Right ventricle myocardium inferior (tissue), 1 donor: ENCODE results near the gene FBLN5. TPM values are rescaled to one million over a fixed set of nuclear protein-coding genes. Genes with fewer than 3 reads are reported as not detected.

Experiments used
- ATAC-seq: fragments of 200-7000 bp; cut with Tn5 transposase; one replicate; pipeline ENCODE4 v1.9.1; 2020; ENCODE audit warnings: mild to moderate bottlenecking, moderate library complexity
- DNase-seq: peaks from one replicate; pipeline ENCODE4 v3.0.0; 2021; ENCODE audit errors: missing footprints
- intact Hi-C: fragments of 100-400 bp; cut with DNase I; formaldehyde crosslinking; loops from one replicate; pipeline ENCODE4 v1.11.0; 2022
- long read RNA-seq: library from polyadenylated mRNA; unstranded; transcript quantifications from one replicate; pipeline ENCODE4 v2.0.0, GENCODE V29; 2021
- total RNA-seq: library from RNA; stranded (reverse); fragmentation: NEBNext Ultra II Directional; extraction: Animal tissue kit (Norgen Biotek cat#: 25700); gene quantifications from one replicate; pipeline ENCODE4 v1.2.1, GENCODE V29; 2021
- donor health status: DM: no; HTN: yes; CAD: no; lungs with severe emphysema.

The FBLN5 gene, protein sequence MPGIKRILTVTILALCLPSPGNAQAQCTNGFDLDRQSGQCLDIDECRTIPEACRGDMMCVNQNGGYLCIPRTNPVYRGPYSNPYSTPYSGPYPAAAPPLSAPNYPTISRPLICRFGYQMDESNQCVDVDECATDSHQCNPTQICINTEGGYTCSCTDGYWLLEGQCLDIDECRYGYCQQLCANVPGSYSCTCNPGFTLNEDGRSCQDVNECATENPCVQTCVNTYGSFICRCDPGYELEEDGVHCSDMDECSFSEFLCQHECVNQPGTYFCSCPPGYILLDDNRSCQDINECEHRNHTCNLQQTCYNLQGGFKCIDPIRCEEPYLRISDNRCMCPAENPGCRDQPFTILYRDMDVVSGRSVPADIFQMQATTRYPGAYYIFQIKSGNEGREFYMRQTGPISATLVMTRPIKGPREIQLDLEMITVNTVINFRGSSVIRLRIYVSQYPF
- total RNA-seq = 85.3 TPM
- long read RNA-seq, transcript FBLN5-202 (11 exons, 2,123 nt) = major isoform, 21 of 52 reads
- long read RNA-seq, partial matches to known transcripts = 19 of 52 reads
- long read RNA-seq, other reads (novel, unspliced or antisense) = 9 of 52 reads

DNA sequence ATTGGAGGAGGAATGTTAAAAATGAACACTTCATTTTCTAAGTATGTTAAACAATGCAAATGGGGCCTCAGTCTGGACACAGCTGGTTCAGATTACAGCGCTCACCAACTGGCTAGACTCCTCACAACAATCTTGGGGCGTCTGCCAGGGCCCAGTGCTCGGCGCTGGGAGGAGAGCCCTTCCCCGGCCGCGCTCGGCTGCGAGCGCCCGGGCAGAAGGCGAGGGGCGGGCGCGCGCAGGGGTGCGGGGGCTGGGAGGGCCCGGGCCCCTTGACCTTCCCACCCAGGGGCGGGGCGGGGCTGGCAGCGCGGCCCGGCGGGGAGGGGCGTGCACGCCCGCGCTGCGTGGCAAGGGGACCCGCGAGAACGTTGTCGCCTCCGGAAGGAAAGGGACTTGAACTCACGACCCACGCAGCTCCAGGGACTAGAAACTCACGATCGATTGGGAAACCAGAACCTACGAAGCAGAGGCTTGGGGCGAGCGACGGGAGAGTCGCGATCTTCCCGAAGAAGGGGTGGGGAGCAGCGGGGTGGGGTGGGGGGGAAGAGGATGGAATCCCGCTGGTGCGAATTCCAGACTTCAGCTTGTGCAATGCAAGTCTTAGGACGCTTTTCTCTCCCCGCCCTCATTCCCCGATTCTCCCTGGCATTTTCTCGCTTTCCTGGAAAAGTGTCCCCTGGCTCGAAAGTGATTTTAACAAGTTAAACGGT lies at the start of gene FBLN5:
TSS of gene FBLN5 (minus strand) at position 220 of the 710 bp plus-strand sequence. CDS start 465 bp downstream, outside the sequence.
- ATAC-seq (peak; percentile 94), DNase-seq (peak; percentile 83)
- intact Hi-C loops = no loop called here

DNA sequence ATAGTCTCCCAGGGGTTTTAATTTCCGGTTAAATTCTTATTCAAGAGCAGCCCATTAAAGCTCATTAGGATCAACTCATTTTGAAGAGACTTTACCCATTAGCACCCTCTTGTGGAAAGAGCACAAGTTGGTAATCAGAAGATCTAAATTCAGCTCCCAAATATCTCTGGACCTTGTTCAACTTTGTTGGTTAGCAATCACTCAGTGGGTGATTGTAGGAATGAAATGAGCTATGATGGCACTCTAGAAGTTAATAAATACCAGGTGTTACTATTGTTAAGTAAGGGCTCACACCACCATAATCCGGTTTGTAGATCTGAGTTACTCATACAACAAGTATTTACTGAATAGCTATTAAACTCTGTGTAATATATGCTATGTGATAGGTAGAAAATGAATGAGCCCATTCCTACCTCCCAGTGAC lies 49.5 kb upstream of the FBLN5 start:
- ATAC-seq = peak; percentile 26
- intact Hi-C loops = loop anchor here (10.0 kb wide), 1 partner anchor 342 kb away; no protein-coding TSS in a partner anchor
- DNase-seq = no peak

DNA sequence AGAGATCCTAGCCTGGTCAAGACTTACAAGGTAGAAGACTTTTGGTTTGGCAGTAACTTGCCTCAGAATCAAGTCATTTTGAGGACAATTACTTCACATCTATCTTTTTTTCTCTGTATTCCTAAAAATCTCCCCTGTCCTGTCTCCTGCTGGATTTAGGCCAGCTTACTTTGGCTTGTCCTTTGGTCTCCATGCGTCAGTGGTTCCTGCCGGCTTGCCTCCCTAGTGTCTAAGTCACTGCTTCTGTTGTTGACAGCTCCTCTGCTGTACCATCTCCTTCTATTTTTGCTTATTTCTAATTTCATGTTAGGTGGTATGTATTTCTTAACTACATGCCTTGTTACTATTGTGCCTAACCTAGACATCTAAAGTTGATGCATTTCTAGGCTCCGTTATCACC lies 39.7 kb upstream of the FBLN5 start:
- DNase-seq (no peak), ATAC-seq (no peak)
- intact Hi-C loops = no loop called here

DNA sequence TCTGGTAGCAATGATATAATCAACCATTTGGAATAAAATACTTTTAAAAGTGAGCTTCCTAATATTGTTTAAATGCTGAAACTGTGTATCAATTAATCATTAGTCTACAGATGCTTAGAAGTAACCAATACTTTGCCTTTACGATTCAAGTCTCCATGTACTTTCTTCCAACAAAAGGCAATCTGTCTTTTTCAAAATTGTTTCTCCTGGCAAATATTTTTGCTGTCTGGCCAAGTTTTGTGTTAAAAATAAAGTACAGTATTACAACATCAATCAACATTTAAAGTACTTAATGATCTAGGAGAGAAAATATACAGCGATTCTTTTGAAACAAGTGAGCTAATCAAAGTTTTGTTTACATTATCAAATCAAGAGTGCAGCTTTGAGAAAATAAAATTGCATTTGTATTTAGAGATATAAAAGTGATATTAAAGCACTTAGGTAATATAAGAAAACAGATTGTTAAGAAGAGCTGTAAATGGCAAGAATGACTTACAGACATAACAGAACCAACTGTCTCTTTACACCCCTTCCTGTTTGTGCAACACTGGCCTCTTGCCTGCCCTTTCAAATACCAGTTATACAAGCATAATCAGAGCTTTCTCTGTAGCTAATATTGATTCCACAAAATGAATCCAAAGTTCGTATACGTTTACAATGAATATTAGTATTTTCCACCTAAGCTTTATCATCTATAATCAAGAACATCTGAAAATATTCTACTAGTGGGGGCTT lies 38.2 kb upstream of the FBLN5 start:
- DNase-seq = no peak
- no peak for ATAC-seq
- intact Hi-C loops = no loop called here

DNA sequence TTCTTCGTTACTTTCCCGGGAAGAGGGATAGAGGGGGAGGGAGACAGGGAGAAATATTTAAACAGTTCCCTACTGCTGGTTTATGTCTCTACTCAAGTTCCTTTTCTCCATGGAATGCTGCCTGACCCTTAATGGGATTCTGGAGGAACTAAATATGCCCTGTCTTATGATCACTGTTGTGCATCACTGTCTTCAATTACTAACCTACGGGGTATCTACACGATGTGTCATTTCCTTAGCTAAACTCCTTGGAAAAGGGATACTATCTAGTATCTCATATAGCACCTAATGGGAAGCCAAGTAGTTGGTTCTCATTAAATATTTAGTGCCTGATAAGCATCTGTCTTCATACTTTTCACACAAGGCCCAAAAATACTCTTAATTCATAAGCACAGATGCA lies 37.5 kb upstream of the FBLN5 start:
- intact Hi-C loops = no loop called here
- DNase-seq (no peak), ATAC-seq (no peak)

DNA sequence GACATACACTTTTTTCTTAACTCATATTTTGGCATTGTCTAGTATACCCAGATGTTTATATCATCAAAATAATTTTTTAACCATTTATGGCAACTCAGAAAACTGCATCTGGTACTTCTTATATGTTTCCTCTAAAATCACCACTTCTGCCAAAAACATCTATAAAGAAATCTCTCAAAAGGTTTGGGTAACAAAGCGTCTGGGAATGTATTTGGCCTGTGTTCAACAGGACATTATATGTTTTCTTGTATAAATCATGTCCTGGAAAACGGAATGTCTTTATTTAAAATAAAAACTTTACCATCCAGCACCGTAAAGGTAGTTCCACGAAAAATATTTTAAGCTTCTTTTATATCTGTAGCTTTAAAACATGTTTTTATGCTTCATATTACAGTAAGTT lies 36.1 kb upstream of the FBLN5 start:
- DNase-seq (no peak), ATAC-seq (no peak)
- intact Hi-C loops = no loop called here

DNA sequence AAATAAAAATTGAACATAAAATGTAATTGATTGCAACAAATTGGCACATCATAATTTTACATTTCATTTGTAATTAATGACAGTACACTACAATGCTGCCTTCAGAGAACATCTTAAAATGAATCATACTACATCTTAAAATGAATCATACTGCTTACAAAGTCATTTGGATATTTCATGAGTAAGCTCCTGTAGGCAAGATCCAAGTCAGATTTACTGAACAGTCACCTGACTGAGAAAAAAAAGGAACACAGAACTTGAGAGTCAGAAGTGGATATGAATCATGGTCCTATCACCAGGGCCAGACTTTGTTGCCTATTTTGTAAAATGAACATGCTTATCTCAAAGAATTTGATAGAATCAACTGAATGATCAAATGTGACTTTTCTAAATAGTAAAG lies 32.7 kb upstream of the FBLN5 start:
- no peak for DNase-seq
- ATAC-seq = no peak
- intact Hi-C loops = no loop called here

DNA sequence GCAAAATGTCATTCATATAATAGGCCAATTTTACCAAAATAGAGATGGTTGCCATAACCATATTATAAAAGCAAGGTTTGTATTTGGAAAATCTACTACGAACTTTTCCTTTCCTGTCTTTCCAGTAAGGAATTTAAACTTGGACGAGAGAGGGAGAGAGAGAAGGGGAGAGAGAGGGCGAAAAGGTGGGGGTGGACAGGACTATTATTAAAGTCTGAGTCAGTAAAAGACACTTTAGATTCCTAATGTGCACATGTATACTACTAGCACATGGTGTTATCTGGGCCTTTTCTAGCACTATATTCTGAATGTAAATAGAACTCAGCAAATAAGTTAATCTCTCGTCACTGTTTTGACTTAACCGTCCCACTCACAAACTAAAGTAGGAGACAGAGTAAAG lies 30.4 kb upstream of the FBLN5 start:
- ATAC-seq (no peak), DNase-seq (no peak)
- intact Hi-C loops = no loop called here

DNA sequence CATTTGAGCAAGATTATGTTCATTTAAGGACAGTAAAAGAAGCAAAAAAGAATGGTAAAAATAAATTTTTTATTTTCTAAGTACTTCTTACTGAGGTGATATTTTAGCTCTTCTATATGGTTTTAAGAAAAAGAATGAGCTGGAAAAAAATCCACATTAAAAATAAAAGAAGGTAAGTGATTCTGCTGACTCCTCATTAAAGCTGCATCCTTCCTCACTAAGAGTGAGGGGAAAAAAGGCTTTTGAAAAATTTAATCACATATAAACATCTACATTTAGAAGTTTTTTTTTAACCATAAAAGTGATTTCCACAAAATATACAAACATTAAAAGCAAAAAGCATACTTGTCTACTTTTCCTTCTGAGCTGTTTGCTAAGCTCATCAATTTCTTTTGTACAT lies 28.3 kb upstream of the FBLN5 start:
- ATAC-seq = no peak
- intact Hi-C loops = no loop called here
- no peak for DNase-seq

DNA sequence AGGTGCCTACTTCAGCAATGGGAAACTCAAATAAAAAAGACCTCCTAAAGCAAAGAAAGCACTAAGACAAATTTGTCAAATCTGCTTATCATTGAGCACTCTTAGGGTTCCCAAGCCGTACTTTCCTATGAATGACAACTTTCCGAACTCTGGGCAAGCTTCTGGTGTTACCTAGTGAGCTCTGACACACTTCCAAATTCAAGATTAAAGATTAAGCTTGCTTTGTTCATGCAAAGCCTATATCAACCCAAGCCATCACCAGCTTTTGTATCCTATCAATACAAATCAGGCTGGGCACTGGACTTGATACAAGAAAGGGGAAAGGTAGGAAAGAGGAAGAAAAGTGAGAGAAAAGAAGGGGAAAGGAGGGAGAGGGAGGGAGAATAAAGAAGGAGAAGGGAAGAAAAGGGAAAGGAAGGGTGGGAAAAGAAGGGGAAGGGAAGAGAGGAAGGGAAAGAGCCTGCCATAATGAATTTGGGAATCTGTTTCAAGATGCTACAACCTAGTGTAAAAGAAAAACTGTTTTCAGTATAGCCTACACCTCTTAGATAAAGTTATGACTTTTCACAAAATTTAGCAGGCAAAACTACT lies 23.8 kb upstream of the FBLN5 start:
- intact Hi-C loops = no loop called here
- no peak for DNase-seq
- ATAC-seq = no peak

DNA sequence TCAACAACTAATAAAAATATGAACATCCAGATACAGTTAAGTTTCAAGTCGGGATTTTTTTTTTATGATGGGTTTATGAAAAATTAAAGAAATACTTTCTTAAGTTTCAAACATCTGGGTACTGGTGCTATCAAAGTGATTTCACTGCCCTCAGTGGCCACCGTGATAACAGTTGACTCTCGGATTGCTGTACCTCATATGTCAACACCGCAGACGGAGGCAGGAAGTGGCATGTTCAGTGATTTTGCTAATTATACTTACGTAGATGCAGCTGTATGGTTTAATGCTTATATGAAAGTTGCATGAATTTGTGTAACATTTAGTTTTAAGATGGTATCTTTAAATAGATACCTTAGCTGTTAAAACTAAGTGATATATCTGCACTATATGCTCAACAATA lies 20.8 kb upstream of the FBLN5 start:
- no peak for DNase-seq
- ATAC-seq = no peak
- intact Hi-C loops = no loop called here

DNA sequence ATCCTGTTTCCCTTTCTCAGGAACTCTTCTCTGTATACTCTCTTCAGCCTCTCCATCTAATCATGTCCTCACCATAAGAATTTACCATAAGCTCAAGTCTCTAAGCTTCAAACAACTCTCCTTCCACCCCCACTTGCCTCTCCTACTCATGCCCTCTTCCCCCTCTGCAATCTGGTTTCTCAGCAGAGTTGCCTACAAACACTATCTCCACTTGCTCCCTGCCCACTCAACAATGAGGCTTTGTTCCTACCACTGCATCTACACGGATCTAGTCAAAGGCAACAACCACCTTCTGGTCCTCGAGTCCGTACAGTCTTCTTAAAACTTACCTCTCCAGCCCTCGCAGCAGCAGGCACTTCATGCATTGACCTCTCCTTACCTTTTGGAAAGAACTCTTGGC lies 17.2 kb upstream of the FBLN5 start:
- intact Hi-C loops = no loop called here
- no peak for DNase-seq
- ATAC-seq = no peak

DNA sequence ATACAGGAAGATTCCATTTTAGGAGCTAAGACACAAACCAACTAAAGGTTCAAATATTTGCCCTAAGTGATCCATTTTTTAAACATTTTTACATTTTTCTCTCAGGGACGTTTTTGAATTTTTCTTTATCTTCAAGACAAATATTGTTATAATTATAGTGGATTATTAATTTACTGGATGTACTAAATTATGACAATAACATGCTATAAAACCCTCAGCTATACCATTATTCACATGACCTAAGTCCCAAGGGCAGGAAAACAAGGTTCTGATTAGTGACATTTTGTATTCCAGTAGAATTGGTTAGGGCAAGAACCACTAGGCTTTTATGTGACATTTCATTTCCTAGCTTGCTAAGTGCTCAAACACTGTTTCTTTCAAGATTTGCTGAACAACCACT lies 16.5 kb upstream of the FBLN5 start:
- ATAC-seq = no peak

DNA sequence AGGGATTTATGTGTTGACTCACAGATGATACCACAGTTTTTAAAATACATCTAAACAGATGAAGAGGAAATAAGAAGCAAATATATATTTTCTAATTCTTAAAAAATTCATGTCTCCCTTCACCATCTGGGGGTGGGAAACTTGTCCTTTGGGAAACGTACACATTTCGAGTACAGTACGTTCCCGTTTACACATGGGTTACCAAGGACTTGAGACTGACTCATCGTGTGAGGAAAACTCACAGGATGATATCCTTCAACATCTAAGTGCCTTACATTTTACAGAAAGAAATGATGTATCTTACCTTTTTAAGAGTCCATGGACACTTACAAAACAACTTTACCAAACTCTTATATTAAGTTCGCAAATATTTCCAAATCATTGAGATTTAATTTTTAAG lies 16.0 kb upstream of the FBLN5 start:
- intact Hi-C loops = no loop called here
- DNase-seq = no peak
- no peak for ATAC-seq

More for the DNA sequence above, 16.5 kb upstream of the FBLN5 start:
- no peak for DNase-seq
- intact Hi-C loops = no loop called here

DNA sequence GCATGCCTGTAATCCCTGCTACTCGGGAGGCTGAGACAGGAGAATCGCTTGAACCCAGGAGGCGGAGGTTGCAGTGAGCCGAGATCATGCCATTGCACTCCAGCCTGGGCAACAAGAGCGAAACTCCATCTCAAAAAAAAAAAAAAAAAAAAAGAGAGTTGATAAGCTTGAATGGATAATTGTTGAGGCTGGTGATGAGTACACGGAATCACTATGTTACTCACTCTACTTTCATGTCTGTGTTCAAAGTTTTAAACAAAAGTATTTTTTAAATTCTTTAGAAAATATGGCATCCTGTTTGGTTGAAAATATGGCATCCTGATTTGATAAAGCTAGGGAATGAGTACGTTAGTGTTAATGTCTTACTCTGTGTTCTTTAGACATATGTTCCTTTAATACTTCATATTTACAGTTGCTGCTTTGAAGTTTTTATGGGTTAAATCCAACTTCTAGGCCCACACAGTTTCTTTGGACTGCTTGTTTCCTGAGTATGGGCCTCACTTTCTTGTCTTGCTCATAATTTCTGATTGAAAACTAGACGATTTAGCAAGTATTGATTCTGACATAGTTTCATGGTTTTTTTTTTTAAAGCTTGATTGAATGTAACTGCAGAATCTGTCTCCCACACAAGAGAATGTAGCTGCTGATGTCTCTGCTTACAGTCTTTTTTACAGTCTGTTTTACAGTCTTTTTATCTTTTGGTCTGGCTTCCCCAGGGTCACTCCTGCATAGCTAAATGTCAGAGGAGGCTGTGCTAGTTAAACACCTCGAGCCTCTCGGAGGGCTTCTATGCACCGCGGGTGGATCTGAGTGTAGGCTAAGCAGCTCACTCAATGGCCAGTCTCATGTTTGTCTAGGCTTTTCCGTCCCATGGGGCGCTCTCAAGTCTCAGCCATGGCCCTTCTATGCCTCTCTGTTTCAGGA lies 14.1 kb upstream of the FBLN5 start:
- intact Hi-C loops = no loop called here
- DNase-seq (no peak), ATAC-seq (no peak)

DNA sequence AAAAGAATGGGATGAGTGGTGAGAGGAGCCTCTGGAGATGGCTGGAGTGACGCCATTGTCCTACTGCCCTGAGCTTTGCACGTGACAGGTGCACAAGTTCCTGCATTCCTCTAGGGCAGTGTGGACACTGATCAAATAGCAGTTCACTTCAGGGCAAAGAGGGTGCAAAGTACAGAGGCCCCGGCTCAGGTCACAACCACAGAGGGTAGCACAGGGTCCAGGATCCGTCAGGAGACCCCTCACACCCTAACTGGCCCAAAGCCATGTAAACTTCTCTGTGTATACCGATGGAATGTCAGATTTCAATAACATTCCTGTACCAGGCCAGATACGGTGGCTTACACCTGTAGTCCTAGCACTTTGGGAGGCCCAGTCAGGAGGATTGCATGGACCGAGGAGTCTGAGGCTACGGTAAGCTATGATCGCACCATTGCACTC lies 10.4 kb upstream of the FBLN5 start:
- intact Hi-C loops = no loop called here
- no peak for ATAC-seq

DNA sequence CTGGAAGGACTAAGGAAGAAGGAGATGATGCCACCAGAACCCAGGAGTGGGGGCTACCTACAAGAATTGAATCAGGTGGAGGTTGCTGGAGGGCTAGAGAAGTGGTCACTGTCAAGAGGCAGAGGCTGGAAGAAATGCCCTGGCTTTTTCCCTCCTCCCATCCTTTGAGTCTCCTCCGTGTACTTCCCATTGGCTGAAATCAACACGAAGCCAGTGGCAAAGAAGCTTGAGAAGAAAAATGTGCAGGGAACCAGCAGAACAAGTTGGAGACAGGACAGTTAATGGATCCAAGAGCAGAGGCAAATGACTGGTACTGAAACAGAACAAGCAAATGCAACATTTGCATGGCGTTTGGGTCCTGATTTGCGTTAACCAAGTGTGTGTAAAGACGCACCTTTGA lies 9.1 kb upstream of the FBLN5 start:
- intact Hi-C loops = no loop called here
- DNase-seq = no peak
- ATAC-seq = no peak

More for the DNA sequence above, 10.4 kb upstream of the FBLN5 start:
- no peak for DNase-seq

DNA sequence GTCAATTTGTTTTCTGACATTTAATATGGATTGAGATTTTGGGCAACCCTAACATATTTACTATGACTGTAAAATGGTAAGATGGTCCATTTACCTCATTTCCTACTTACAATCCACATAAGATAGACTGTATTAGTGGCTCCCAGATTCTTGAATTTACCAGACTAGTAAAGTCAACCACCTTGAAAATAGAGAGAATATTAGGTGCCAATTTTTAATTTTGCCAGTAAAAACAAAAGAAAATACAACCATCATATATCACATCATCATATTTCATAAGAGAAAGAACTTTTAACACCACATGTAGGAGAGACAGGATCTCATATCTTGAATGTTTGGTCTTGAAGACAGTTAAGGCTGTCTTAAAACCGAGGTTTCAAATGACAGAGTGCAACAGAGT lies 7.7 kb upstream of the FBLN5 start:
- DNase-seq (no peak), ATAC-seq (no peak)
- intact Hi-C loops = no loop called here
